Liver (tissue), 9 donors: ENCODE measurements around the gene DDA1. TPM values are rescaled to one million over a fixed set of nuclear protein-coding genes. Genes with fewer than 3 reads are reported as not detected.
A peak's percentile ranks its signal among the peaks of the same experiment; 100 is the strongest.

ENCODE experiments used
- DNase-seq: peaks from one replicate; pipeline ENCODE4 v3.0.0-alpha.2; 2017; ENCODE audit warnings: low spot score
- H3K27ac ChIP-seq, 2 donors: one replicate each; pipeline ENCODE4 v1.7.0; 2013; ENCODE audit warnings: inconsistent platforms in 2 of 2, low read length in 2 of 2, control low read depth in 1 of 2, low read depth in 1 of 2, mild to moderate bottlenecking in 1 of 2
- H3K27me3 ChIP-seq, 4 donors: one replicate each; pipeline versions ENCODE4 v1.6.1 to v1.7.0; 2013; ENCODE audit warnings: low read length in 3 of 4, inconsistent platforms in 1 of 4, mild to moderate bottlenecking in 1 of 4, moderate library complexity in 1 of 4; ENCODE audit not compliant: control insufficient read depth in 4 of 4, insufficient read depth in 4 of 4
- H3K36me3 ChIP-seq, 4 donors: one replicate each; pipeline versions ENCODE4 v1.6.1 to v1.7.0; 2013; ENCODE audit warnings: low read length in 3 of 4, mild to moderate bottlenecking in 3 of 4, low read depth in 1 of 4, moderate library complexity in 1 of 4; ENCODE audit not compliant: control insufficient read depth in 4 of 4, insufficient read depth in 3 of 4
- H3K4me1 ChIP-seq, 4 donors: one replicate each; pipeline versions ENCODE4 v1.6.1 to v1.7.0; 2013; ENCODE audit warnings: low read length in 3 of 4, mild to moderate bottlenecking in 3 of 4, moderate library complexity in 1 of 4; ENCODE audit not compliant: control insufficient read depth in 4 of 4, insufficient read depth in 4 of 4
- H3K4me3 ChIP-seq, 3 donors: one replicate each; pipeline versions ENCODE4 v1.6.1 to v1.7.0; 2013; ENCODE audit warnings: low read length in 3 of 3, control low read depth in 1 of 3, low read depth in 1 of 3, mild to moderate bottlenecking in 1 of 3
- H3K9ac ChIP-seq, 2 donors: one replicate each; pipeline ENCODE4 v1.7.0; 2013; ENCODE audit warnings: low read length in 2 of 2, mild to moderate bottlenecking in 2 of 2, moderate library complexity in 2 of 2, control low read depth in 1 of 2, low read depth in 1 of 2
- H3K9me3 ChIP-seq, 4 donors: one replicate each; pipeline versions ENCODE4 v1.6.1 to v1.7.0; 2013; ENCODE audit warnings: low read length in 3 of 4; ENCODE audit not compliant: control insufficient read depth in 4 of 4
- ATF3 ChIP-seq: IDR thresholded peaks from 2 replicates; pipeline ENCODE4 v1.6.1; 2016; ENCODE audit warnings: antibody characterized with exemption
- FOXA1 ChIP-seq: IDR thresholded peaks from 2 replicates; pipeline ENCODE4 v1.6.1; 2016; ENCODE audit warnings: antibody characterized with exemption
- FOXA2 ChIP-seq: IDR thresholded peaks from 2 replicates; pipeline ENCODE4 v1.6.1; 2016; ENCODE audit warnings: antibody characterized with exemption
- GABPA ChIP-seq, 2 donors: IDR thresholded peaks in 1 of 2; conservative IDR thresholded peaks in 1 of 2; 2 replicates each; pipeline ENCODE4 v1.6.1; 2016; ENCODE audit warnings: antibody characterized with exemption in 2 of 2, mild to moderate bottlenecking in 1 of 2, moderate library complexity in 1 of 2
- HNF4A ChIP-seq, 2 donors: conservative IDR thresholded peaks; 2 replicates each; pipeline ENCODE4 v1.6.1; 2016; ENCODE audit warnings: antibody characterized with exemption in 2 of 2, mild to moderate bottlenecking in 2 of 2
- HNF4G ChIP-seq: IDR thresholded peaks from 2 replicates; pipeline ENCODE4 v1.6.1; 2016; ENCODE audit warnings: antibody characterized with exemption
- JUND ChIP-seq, 2 donors: IDR thresholded peaks; 2 replicates each; pipeline ENCODE4 v1.6.1; 2016; ENCODE audit warnings: antibody characterized with exemption in 2 of 2
- NR2F2 ChIP-seq: IDR thresholded peaks from 2 replicates; pipeline ENCODE4 v1.6.1; 2016; ENCODE audit warnings: antibody characterized with exemption
- RAD21 ChIP-seq, 2 donors: IDR thresholded peaks; 2 replicates each; pipeline ENCODE4 v1.6.1; 2016; ENCODE audit warnings: antibody characterized with exemption in 2 of 2, mild to moderate bottlenecking in 2 of 2
- RXRA ChIP-seq, 2 donors: IDR thresholded peaks; 2 replicates each; pipeline ENCODE4 v1.6.1; 2017 to 2018; ENCODE audit warnings: antibody characterized with exemption in 2 of 2, mild to moderate bottlenecking in 1 of 2
- SP1 ChIP-seq: IDR thresholded peaks from 2 replicates; pipeline ENCODE4 v1.6.1; 2018; ENCODE audit warnings: antibody characterized with exemption, mild to moderate bottlenecking
- TAF1 ChIP-seq: conservative IDR thresholded peaks from 2 replicates; pipeline ENCODE4 v1.6.1; 2016; ENCODE audit warnings: antibody characterized with exemption, mild to moderate bottlenecking
- YY1 ChIP-seq: IDR thresholded peaks from 2 replicates; pipeline ENCODE4 v1.6.1; 2016; ENCODE audit warnings: antibody characterized with exemption, mild to moderate bottlenecking
- WGBS: extraction: QIAGEN DNeasy Blood & Tissue Kit; methylation state at CpG from one replicate; pipeline ENCODE4 v1.1.7; 2013; 5-methylcytosine and 5-hydroxymethylcytosine counted together
- polyA plus RNA-seq, 2 donors: library from polyadenylated mRNA; stranded (reverse) in 1 of 2; unstranded in 1 of 2; fragments of 200-250 nt in 1 of 2; fragments of >200 nt in 1 of 2; fragmentation: Nextera tagmentation in 1 of 2; extraction: Ambion mirVana in 1 of 2; gene quantifications; one replicate each; pipeline versions ENCODE4 v1.2.1 to v1.2.3, GENCODE V29; 2013 to 2015
- total RNA-seq, 2 donors: library from RNA; depleted of rRNA; stranded (reverse); fragments of >200 nt; gene quantifications; one replicate each; pipeline ENCODE4 v1.2.3, GENCODE V29; 2014
- TF ChIP-seq, protein P1 (sequence below): fragments of 150-350 bp; IDR thresholded peaks from 2 replicates; pipeline ENCODE4 v1.5.1; 2017; ENCODE audit warnings: improper control_type of control experiment, low read depth, low read length; ENCODE audit not compliant: missing input control
- TF ChIP-seq, protein P2 (sequence below): IDR thresholded peaks from 2 replicates; pipeline ENCODE4 v1.6.1; 2016; ENCODE audit warnings: antibody characterized with exemption
- donor health status: healthy.
- donor health status: healthy.
- donor health status: healthy.
- donor health status: healthy.
- donor health status: healthy.

DDA1 gene
- total and polyA plus RNA-seq, 4 donors, result 7.9 to 37.9 (median 20.8) TPM

DNA sequence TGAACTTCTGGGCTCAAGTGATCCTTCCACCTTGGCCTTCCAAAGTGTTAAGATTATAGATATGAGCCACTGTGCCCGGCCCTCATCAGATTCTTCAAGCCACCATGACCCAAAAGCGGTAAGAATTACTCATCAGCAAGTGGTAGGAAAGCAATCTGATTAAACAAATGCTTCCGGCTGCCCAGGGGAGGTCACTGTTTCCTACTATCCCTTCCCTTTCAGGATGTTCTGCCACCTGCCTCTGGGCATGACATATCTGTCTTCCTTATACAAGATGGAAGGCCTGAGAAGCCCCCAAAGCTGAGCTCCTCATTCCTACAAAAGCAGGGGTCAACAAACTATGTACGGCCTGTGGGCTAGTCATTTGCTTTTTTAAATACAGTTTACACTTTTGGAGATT, 13.1 kb upstream of the DDA1 start:
- no peak overlapping the region for H3K9ac ChIP-seq
- H3K27ac ChIP-seq, result no peak overlapping the region
- H3K4me1 ChIP-seq, result peaks cover 0 to 2% (median 0%) of the 10 kb centered on the region in 4 donors
- no peak overlapping the region for H3K4me3 ChIP-seq
- peaks cover 0 to 9% (median 2%) of the 10 kb centered on the region in 4 donors for H3K36me3 ChIP-seq
- no peak for TF ChIP-seq YY1
- peak in 1 of 2 donors; percentile 13 for TF ChIP-seq RAD21 (IDR thresholded peaks at IDR 0.05)
- 82% methylated on average over 4 of the region's 4 CpGs for WGBS
- H3K9me3 ChIP-seq, result peaks cover 0 to 4% (median 3%) of the 10 kb centered on the region in 4 donors
- no peaks in the 10 kb centered on the region for H3K27me3 ChIP-seq
- DNase-seq, result no peak

DNA sequence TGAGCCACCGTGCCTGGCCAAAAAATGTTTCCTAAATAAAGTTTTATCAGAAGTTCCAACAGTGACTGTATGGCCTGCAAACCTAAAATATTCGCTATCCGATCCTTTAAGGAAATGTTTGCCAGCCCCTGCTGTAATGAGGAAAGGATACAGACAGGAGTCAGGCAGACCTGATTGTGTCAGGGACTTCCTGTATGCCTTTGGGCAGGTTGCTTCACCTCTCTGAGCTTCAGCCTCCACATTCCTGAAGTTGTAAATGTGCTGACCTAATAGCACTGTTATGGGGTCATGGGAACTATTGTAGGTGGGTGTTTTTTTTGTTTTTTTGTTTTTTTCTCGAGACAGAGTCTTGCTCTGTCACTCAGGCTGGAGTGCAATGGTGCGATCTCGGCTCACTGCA, 12.4 kb upstream of the DDA1 start:
- DNase-seq, result no peak
- Histone ChIP-seq H3K9ac (no peak overlapping the region), H3K4me1 (peaks cover 0 to 2% (median under 1%) of the 10 kb centered on the region in 4 donors), H3K27me3 (no peaks in the 10 kb centered on the region), H3K4me3 (no peak overlapping the region), H3K36me3 (peaks cover 0 to 9% (median 2%) of the 10 kb centered on the region in 4 donors), H3K9me3 (peaks cover 0 to 4% (median 3%) of the 10 kb centered on the region in 4 donors), H3K27ac (no peak overlapping the region)
- WGBS, result 95% methylated on average over 6 of the region's 6 CpGs
- TF ChIP-seq HNF4G, result no peak
- no peak for TF ChIP-seq JUND (IDR thresholded peaks at IDR 0.05)
- TF ChIP-seq TAF1, result no peak
- TF ChIP-seq RAD21 (IDR thresholded peaks at IDR 0.05), result no peak
- TF ChIP-seq FOXA2, result no peak
- TF ChIP-seq HNF4A (conservative IDR thresholded peaks at IDR 0.05), result no peak
- TF ChIP-seq ATF3, result no peak
- TF ChIP-seq FOXA1, result no peak
- no peak for TF ChIP-seq YY1
- TF ChIP-seq SP1, result no peak
- TF ChIP-seq RXRA (IDR thresholded peaks at IDR 0.05), result no peak
- TF ChIP-seq GABPA (IDR thresholded peaks at IDR 0.05 in 1 of 2, conservative IDR thresholded peaks at IDR 0.05 in 1 of 2), result no peak
- no peak for TF ChIP-seq NR2F2
- TF ChIP-seq, protein P1, sequence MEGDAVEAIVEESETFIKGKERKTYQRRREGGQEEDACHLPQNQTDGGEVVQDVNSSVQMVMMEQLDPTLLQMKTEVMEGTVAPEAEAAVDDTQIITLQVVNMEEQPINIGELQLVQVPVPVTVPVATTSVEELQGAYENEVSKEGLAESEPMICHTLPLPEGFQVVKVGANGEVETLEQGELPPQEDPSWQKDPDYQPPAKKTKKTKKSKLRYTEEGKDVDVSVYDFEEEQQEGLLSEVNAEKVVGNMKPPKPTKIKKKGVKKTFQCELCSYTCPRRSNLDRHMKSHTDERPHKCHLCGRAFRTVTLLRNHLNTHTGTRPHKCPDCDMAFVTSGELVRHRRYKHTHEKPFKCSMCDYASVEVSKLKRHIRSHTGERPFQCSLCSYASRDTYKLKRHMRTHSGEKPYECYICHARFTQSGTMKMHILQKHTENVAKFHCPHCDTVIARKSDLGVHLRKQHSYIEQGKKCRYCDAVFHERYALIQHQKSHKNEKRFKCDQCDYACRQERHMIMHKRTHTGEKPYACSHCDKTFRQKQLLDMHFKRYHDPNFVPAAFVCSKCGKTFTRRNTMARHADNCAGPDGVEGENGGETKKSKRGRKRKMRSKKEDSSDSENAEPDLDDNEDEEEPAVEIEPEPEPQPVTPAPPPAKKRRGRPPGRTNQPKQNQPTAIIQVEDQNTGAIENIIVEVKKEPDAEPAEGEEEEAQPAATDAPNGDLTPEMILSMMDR, result no peak
- TF ChIP-seq, protein P2, sequence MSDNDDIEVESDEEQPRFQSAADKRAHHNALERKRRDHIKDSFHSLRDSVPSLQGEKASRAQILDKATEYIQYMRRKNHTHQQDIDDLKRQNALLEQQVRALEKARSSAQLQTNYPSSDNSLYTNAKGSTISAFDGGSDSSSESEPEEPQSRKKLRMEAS, result no peak

DNA sequence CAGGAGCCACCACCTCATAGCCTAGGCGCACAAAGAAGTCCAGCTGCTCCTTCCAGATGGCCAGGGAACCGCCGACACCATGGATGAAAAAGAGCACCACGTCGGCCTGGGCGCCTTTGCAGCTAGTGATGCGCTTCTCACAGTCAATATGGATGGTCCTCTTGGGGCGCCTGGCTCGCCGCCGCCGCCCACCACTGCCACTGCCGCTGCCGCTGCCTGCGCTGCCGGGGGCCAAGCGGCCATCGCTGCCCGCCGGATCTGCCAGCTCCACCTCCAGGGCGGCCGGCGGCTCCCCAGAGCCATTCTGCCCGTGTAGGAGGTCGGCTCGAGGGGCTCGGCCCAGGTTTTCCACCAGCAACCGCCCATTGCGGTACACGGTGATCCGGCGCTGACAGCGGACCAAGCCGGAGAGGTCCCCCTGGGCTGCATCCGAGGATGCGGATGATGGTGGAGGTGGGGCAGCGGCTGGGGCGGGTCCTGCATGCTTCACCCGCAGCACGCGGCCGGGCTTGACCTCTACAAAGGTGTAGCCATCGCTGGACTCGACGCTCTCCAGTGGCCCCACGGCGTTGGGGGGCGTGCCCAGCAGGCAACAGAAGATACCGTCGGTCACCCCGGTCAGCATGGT, 8.3 kb upstream of the DDA1 start:
- no peaks in the 10 kb centered on the region for H3K27me3 ChIP-seq
- H3K27ac ChIP-seq, result no peak overlapping the region
- peaks cover 12 to 32% (median 26%) of the 10 kb centered on the region in 4 donors for H3K4me1 ChIP-seq
- H3K36me3 ChIP-seq, result peaks cover 0 to 4% (median 0%) of the 10 kb centered on the region in 4 donors
- H3K4me3 ChIP-seq, result no peak overlapping the region
- no peak for DNase-seq
- H3K9me3 ChIP-seq, result peaks cover 0 to 4% (median 3%) of the 10 kb centered on the region in 4 donors
- TF ChIP-seq HNF4G, result no peak
- no peak for TF ChIP-seq JUND (IDR thresholded peaks at IDR 0.05)
- no peak for TF ChIP-seq HNF4A (conservative IDR thresholded peaks at IDR 0.05)
- H3K9ac ChIP-seq, result no peak overlapping the region
- 96% methylated on average over 51 of the region's 51 CpGs for WGBS
